K562 (cell line): ENCODE data around the gene C10orf71. TPM values are rescaled to one million over a fixed set of nuclear protein-coding genes. Genes with fewer than 3 reads are reported as not detected.

ENCODE experiments used
- ATAC-seq: fragments of 200-7000 bp; cut with Tn5 transposase; 3 replicates; pipeline ENCODE4 v1.9.1; 2020; ENCODE audit warnings: moderate library complexity
- BruUV-seq: library from RNA; stranded (reverse); fragments of 400-500 nt; replicated peaks from 2 replicates; lab custom pipeline; 2021; lab: Mats Ljungman, UMichigan
- CTCF ChIA-PET: fragments of 300-600 bp; formaldehyde crosslinking; extraction: SDS; loops from one replicate; lab custom pipeline; 2021; ENCODE audit warnings: low intra/inter-chr PET ratio; lab: Yijun Ruan, JAX
- POLR2A ChIA-PET: fragments of 300-600, 350-650 bp; sonication (Branson Sonifier 250); formaldehyde crosslinking; extraction: SDS; loops from one replicate; lab custom pipeline; 2021; ENCODE audit warnings: antibody characterized with exemption, inconsistent platforms; lab: Yijun Ruan, JAX
- DNase-seq, 4 experiments: peaks; one replicate each; pipeline versions ENCODE4 v3.0.0 to v3.0.0-alpha.2; 2011 to 2018; ENCODE audit warnings: low spot score in 3 of 4, mixed read lengths in 3 of 4; ENCODE audit errors: extremely low read depth in 1 of 4
- FAIRE-seq: peaks from 2 replicates; lab custom pipeline; 2011; peaks lifted over from hg19 to GRCh38; lab: Jason Lieb, UNC
- H2AFZ ChIP-seq: 2 replicates; pipeline ENCODE4 v1.6.0; 2011; ENCODE audit warnings: low read depth, low read length, control low read depth, inconsistent platforms
- H3K27ac ChIP-seq: fragments of 200-600 bp; 3 replicates; pipeline ENCODE4 v1.8.0; 2011; ENCODE audit warnings: low read depth, mild to moderate bottlenecking, control low read depth, inconsistent platforms, low read length, moderate library complexity, mixed read lengths; ENCODE audit errors: extremely low read depth
- H3K27me3 ChIP-seq, 2 experiments: fragments of 300-600 bp in 1 of 2; 2 replicates in 1 of 2; 3 replicates in 1 of 2; pipeline versions ENCODE4 v1.6.0 to v1.8.0; 2011; ENCODE audit warnings: inconsistent platforms in 2 of 2, low read length in 2 of 2, mild to moderate bottlenecking in 1 of 2, mixed read lengths in 1 of 2, moderate library complexity in 1 of 2; ENCODE audit not compliant: control insufficient read depth in 2 of 2, insufficient read depth in 2 of 2
- H3K36me3 ChIP-seq: fragments of 300-600 bp; 3 replicates; pipeline ENCODE4 v1.8.0; 2011; ENCODE audit warnings: mild to moderate bottlenecking, low read length, inconsistent platforms; ENCODE audit not compliant: control insufficient read depth, insufficient read depth
- H3K4me1 ChIP-seq, 2 experiments: fragments of 200-600 bp in 1 of 2; replicated peaks in 1 of 2; 2 replicates in 1 of 2; 3 replicates in 1 of 2; pipeline versions ENCODE4 v1.5.1 to v1.8.0; 2011; ENCODE audit warnings: inconsistent platforms in 2 of 2, low read length in 2 of 2, mild to moderate bottlenecking in 1 of 2, mixed read lengths in 1 of 2, moderate library complexity in 1 of 2; ENCODE audit not compliant: control insufficient read depth in 2 of 2, insufficient read depth in 2 of 2
- H3K4me2 ChIP-seq: 2 replicates; pipeline ENCODE4 v1.6.1; 2011; ENCODE audit warnings: low read length, control low read depth, inconsistent platforms, mixed read lengths; ENCODE audit not compliant: insufficient read depth
- H3K4me3 ChIP-seq: fragments of 200-600 bp; sonication (generic), shearing (Covaris generic); 2 replicates; pipeline ENCODE4 v1.5.1; 2016; ENCODE audit warnings: control low read depth, inconsistent platforms
- H3K79me2 ChIP-seq: fragments of 200-600 bp; 3 replicates; pipeline ENCODE4 v1.8.0; 2011; ENCODE audit warnings: low read length, inconsistent platforms; ENCODE audit not compliant: control insufficient read depth, insufficient read depth
- H3K9ac ChIP-seq, 2 experiments: 2 replicates each; pipeline versions ENCODE4 v1.6.0 to v1.6.1; 2011; ENCODE audit warnings: low read depth in 2 of 2, low read length in 2 of 2, control low read depth in 1 of 2, inconsistent platforms in 1 of 2, mild to moderate bottlenecking in 1 of 2, mixed read lengths in 1 of 2; ENCODE audit not compliant: insufficient read depth in 1 of 2
- H3K9me1 ChIP-seq: one replicate; pipeline ENCODE4 v1.6.0; 2011; ENCODE audit warnings: inconsistent platforms, mild to moderate bottlenecking, low read length, moderate library complexity; ENCODE audit not compliant: control insufficient read depth, insufficient read depth
- H3K9me3 ChIP-seq: replicated peaks from 2 replicates; pipeline ENCODE4 v1.5.1; 2011; ENCODE audit warnings: low read depth, low read length, inconsistent platforms; ENCODE audit not compliant: control insufficient read depth, insufficient read depth
- H4K20me1 ChIP-seq: replicated peaks from 2 replicates; pipeline ENCODE4 v1.6.1; 2011; ENCODE audit warnings: low read length, inconsistent platforms, mixed read lengths; ENCODE audit not compliant: control insufficient read depth, insufficient read depth
- HDAC3 ChIP-seq: fragments of 450-650 bp; IDR thresholded peaks from 2 replicates; pipeline ENCODE4 v1.6.1; 2018; ENCODE audit warnings: borderline replicate concordance, mild to moderate bottlenecking, moderate library complexity; ENCODE audit not compliant: partially characterized antibody
- RAD21 ChIP-seq, 2 experiments: fragments of 250-450 bp in 1 of 2; fragments of 450-650 bp in 1 of 2; sonication (Bioruptor Pico) in 1 of 2; formaldehyde crosslinking in 1 of 2; IDR thresholded peaks in 1 of 2; conservative IDR thresholded peaks in 1 of 2; 2 replicates each; pipeline versions ENCODE4 v1.4.0 to v1.8.0; 2020 to 2022; ENCODE audit warnings: mild to moderate bottlenecking in 2 of 2, moderate library complexity in 1 of 2
- SAFB2 ChIP-seq: fragments of 200-400 bp; formaldehyde crosslinking; IDR thresholded peaks from 2 replicates; pipeline ENCODE4 v1.6.1; 2018; ENCODE audit warnings: borderline replicate concordance, low read length, low read depth, moderate library complexity; ENCODE audit not compliant: severe bottlenecking
- ZEB2 ChIP-seq: fragments of 450-650 bp; IDR thresholded peaks from 2 replicates; pipeline ENCODE4 v1.6.1; 2016
- ZNF347 ChIP-seq: fragments of 450-650 bp; formaldehyde crosslinking; IDR thresholded peaks from 2 replicates; pipeline ENCODE4 v1.4.0; 2020; ENCODE audit warnings: low read depth, mild to moderate bottlenecking, moderate library complexity
- WGBS: fragments of 100-300 bp; shearing (Covaris generic); methylation state at CpG from one replicate; pipeline ENCODE4 v1.1.6; 2016; ENCODE audit warnings: low coverage, mixed read lengths; ENCODE audit not compliant: insufficient coverage; ENCODE audit errors: missing lambda C conversion rate; 5-methylcytosine and 5-hydroxymethylcytosine counted together
- in situ Hi-C: fragments of 300-500 bp; cut with MboI; formaldehyde crosslinking; loops from 4 replicates; pipeline ENCODE4 v1.15.0; 2018; ENCODE audit warnings: inconsistent platforms, mixed read lengths
- intact Hi-C: fragments of 100-400 bp; cut with micrococcal nuclease; formaldehyde crosslinking; loops from 2 replicates; pipeline ENCODE4 v1.14.2; 2022
- polyA plus RNA-seq, 8 experiments: library from polyadenylated mRNA; depleted of rRNA in 4 of 8; stranded (reverse) in 5 of 8; unstranded in 3 of 8; fragments of >200 nt; fragmentation: Nextera tagmentation in 2 of 8; fragmentation: Illumina TruSeq in 1 of 8; extraction: Ambion mirVana in 2 of 8; extraction: Trizol in 1 of 8; gene quantifications; 2 replicates each; pipeline versions ENCODE4 v1.2.1 to v1.2.3, GENCODE V29; 2011 to 2014; ENCODE audit warnings: inconsistent platforms in 1 of 8, missing spikeins in 1 of 8
- total RNA-seq, 7 experiments: library from RNA; depleted of rRNA in 6 of 7; stranded (reverse); fragments of >200 nt in 6 of 7; fragmentation: Illumina TruSeq in 2 of 7; extraction: Trizol in 2 of 7; gene quantifications; 2 replicates each; pipeline versions ENCODE4 v1.2.1 to v1.2.3, GENCODE V29; 2011 to 2021; ENCODE audit warnings: low replicate concordance in 1 of 7
- TF ChIP-seq, protein P1 (sequence below): fragments of 250-450 bp; sonication (Bioruptor Pico); IDR thresholded peaks from 2 replicates; pipeline ENCODE4 v1.5.0; 2021; ENCODE audit warnings: mild to moderate bottlenecking, moderate library complexity
- TF ChIP-seq, protein P2 (sequence below), 2 experiments: fragments of 450-650 bp; IDR thresholded peaks; 2 replicates each; pipeline ENCODE4 v1.6.1; 2016; ENCODE audit warnings: mild to moderate bottlenecking in 2 of 2, borderline replicate concordance in 1 of 2, low read depth in 1 of 2, moderate library complexity in 1 of 2

The C10orf71 gene
- total and polyA plus RNA-seq, 9 of the 15 experiments (the other 6 are each of a cell fraction or from before 2014, with no cell fraction given): 0.06 to 4.5 (median 1.3) TPM

DNA sequence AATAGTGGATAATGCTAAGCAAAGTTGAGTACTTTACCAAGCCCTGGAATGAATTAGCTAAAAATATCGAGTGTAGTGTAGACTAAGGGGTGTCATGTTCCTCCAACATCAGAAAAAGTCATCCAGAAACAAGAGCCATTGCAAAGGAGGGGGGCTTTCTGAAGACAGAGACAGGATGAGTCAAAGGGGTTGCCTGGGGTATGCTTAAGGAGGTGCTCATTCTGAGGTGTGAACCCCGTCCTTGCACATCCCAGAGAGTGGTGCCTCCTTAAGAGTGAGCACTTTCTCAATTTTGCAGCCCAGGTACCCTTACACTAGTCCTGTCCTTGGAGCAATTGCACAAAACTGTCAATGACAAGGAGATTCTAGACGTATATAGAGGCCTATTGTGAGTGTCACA, 43.1 kb upstream of the C10orf71 start (continued):
- TF ChIP-seq, protein P1, sequence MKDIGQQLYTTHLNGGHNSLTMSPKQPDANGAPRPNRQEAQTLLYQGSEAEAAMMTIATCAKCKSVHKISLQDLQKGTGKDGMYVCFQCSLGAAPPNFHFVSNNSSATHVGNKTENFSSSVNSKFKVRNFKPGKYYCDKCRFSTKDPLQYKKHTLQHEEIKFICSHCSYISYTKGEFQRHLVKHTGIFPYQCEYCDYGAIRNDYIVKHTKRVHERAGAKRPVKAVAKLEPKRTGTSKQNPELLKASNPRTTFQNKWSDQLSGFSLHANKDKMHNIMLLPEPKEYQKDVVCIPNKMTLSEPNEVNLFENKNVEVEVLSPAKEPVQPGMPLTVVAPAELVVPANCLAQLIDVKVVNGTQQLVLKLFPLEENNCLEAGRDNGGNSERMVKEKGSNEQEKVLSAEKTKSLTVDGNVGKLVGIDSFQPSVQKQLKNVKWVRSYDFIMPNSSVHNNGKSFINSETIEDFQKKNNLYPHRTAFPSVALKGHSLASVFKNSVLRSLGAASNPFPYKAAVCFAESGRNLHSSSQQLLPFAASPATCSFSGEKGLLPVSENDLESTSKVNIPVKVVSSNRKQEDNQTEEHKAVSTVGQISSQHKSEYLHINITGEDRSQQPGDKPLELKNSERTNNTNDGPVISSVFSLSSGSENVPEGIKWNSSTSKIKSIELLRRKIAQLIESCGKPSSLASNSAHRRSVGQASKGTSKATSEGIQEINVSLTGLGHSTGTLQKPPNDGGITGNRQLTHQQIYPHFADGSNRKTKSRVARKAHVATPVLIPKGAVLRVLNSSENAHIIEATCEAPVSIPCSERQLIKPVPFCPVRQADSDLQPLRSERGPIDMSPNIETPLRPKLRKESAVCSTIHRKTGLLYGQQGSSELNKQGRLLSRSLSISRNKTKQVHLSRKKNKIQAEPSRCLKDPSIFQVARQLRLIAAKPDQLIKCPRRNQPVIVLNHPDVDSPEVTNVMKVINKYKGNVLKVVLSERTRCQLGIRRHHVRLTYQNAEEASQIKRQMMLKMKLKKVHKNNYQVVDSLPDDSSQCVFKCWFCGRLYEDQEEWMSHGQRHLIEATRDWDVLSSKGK (CRISPR knock-in tag): no peak
- TF ChIP-seq, all 486 proteins: peak for 0

DNA sequence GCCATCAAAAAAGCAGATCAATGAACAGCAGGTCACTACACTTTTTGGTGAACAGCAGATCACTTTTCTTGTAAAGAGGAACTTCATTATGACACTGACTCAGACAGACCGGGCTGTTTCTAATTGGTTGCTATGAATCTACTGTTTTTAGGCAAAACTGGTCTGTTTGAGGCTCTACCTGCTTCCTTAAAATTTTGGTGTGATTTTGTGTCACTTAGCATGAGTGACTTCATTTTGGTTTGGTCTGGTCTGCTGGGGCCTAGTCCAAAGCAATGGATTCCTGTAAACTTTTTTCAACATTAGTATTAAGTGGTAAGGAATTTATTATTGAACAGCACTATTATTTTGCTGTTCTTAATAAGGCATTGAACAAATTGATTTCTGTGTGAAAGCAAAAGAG, 41.8 kb upstream of the C10orf71 start:
- no peak for DNase-seq
- BruUV-seq: no TSS peak
- ATAC-seq: no peak
- Histone ChIP-seq H3K9me1 (no peaks in the 10 kb centered on the region), H3K27me3 (no peaks in the 10 kb centered on the region), H3K36me3 (no peaks in the 10 kb centered on the region), H3K4me3 (no peak overlapping the region), H3K27ac (no peak overlapping the region), H3K79me2 (no peaks in the 10 kb centered on the region), H4K20me1 (no peaks in the 10 kb centered on the region), H2AFZ (no peak overlapping the region), H3K4me2 (no peak overlapping the region), H3K9me3 (0 out of 2 replicates have a peak, but pooled peaks cover 2% of the 10 kb centered on the region), H3K9ac (no peak overlapping the region), H3K4me1 (peaks cover 14 to 15% of the 10 kb centered on the region in 2 experiments; a peak in 4 of 5 replicates)
- in situ Hi-C loops: no loop called here
- WGBS: 6% methylated on average over 1 of the region's 1 CpG
- POLR2A ChIA-PET: interaction anchor here (0.7 kb wide), 1 partner anchor 17 kb away, joined by 3 read pairs; no protein-coding TSS in a partner anchor
- no peak for FAIRE-seq
- CTCF ChIA-PET: no interaction called here
- intact Hi-C loops: no loop called here
- TF ChIP-seq RAD21 (CRISPR knock-in tag; conservative IDR thresholded peaks at IDR 0.05 in 1 of 2, IDR thresholded peaks at IDR 0.05 in 1 of 2) (no peak), HDAC3 (no peak), SAFB2 (no peak), ZNF347 (no peak), ZEB2 (no peak)
- TF ChIP-seq, protein P2, sequence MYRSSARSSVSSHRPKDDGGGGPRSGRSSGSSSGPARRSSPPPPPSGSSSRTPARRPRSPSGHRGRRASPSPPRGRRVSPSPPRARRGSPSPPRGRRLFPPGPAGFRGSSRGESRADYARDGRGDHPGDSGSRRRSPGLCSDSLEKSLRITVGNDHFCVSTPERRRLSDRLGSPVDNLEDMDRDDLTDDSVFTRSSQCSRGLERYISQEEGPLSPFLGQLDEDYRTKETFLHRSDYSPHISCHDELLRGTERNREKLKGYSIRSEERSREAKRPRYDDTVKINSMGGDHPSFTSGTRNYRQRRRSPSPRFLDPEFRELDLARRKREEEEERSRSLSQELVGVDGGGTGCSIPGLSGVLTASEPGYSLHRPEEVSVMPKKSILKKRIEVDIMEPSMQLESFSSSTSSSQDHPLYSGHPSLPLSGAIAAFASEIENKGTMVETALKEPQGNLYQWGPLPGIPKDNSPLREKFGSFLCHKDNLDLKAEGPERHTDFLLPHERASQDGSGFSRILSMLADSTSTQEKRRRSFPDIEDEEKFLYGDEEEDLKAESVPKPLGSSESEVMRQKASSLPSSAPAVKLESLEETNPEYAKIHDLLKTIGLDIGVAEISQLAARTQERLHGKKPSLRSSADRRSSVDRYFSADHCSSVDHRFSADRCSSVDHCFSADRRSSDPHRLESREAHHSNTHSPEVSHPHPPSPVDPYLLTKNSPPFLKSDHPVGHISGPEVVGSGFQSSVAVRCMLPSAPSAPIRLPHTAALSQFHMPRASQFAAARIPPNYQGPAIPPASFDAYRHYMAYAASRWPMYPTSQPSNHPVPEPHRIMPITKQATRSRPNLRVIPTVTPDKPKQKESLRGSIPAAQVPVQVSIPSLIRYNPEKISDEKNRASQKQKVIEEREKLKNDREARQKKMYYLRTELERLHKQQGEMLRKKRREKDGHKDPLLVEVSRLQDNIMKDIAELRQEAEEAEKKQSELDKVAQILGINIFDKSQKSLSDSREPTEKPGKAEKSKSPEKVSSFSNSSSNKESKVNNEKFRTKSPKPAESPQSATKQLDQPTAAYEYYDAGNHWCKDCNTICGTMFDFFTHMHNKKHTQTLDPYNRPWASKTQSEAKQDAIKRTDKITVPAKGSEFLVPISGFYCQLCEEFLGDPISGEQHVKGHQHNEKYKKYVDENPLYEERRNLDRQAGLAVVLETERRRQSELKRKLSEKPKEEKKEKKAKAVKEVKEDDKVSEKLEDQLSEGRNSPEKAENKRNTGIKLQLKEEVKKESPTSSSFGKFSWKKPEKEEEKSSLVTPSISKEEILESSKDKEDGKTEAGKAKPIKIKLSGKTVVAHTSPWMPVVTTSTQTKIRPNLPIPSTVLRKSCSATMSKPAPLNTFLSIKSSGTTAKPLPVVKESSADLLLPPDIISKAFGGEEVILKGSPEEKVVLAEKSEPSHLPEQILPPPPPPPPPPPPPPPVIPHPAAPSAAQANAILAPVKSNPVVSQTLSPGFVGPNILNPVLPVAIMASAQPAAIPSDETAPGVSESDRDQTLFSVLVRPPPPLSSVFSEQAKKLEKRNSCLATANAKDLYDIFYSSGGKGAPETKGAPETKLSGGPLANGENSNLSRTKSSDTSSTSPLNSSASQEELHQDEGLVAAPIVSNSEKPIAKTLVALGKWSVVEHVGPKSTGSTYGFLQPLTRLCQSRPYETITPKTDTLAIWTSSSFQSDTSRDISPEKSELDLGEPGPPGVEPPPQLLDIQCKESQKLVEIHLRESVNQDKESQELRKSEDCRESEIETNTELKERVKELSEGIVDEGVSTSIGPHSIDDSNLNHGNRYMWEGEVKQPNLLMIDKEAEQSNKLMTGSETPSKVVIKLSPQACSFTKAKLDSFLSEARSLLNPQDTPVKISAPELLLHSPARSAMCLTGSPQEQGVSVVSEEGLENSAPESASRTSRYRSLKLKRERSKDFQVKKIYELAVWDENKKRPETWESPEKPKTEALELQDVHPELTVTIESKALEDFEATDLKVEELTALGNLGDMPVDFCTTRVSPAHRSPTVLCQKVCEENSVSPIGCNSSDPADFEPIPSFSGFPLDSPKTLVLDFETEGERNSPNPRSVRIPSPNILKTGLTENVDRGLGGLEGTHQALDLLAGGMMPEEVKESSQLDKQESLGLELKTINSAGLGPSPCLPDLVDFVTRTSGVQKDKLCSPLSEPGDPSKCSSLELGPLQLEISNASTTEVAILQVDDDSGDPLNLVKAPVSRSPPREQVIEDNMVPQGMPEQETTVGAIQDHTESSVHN (IDR thresholded peaks at IDR 0.05; ENCODE audit: borderline replicate concordance in 1 of 2, low read depth in 1 of 2): no peak
